ENCODE data around the gene BCR.

Gene BCR

DNA sequence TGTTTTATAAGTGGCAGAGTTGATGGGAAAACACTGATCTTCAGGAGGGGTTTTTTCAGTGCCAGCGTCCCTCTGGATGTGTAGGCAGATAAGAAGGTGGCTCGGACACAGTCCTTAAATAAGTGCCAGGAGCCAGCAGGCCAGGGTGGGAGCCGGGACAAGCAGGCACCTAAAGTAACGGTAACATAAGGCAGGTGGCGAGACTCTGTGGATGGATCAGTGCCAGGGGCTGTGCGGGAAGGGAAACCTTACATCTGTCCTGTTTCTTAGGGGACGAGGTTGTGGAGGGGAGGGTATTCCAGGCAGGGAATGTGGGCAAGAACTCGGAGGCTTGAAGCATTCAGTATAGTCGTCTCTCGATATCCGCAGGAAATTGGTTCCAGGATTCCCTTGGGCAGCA, 15.9 kb downstream of the BCR start:
- DNase-seq, result no peak

DNA sequence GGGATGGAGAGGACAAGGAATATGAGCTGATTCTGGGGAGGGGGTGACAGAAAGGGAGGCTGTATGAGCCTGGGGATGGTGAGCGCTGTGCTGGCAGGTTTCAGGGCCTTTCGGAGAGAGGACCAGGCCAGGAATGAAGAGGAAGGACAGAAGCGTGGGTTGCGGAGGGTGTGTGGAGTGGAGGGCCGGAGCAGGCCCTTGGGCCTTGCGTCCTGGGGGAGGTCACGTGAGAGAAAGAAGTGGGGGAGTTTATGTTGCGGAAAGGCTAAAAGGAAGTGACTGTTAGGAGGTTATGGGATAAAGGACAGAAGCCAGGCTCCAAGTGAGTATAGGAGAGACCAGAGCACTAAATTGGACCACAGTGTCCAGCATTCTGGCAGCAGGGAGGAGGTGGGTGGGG, 17.5 kb downstream of the BCR start:
- DNase-seq, result no peak

DNA sequence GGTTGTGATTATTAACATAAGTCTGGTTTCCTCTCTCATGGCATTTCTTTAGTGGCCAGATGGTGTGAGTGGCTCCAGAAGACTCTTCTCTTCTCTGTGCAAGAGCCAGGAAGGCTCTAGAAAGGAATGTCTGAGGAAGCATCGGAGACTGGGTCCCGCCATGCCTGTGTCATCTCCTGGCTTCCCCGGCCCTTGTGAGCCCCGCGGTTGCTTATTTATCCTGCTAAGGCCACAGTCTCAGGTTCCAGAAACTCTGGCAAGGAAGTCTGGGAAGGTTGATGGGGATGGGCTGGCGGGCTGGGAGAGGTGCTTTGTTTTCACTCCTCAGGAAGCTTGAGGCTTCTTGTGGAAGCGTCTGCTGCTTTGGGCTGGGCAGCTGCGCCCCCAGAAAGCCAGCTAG, 18.9 kb downstream of the BCR start:
- DNase-seq, result no peak

DNA sequence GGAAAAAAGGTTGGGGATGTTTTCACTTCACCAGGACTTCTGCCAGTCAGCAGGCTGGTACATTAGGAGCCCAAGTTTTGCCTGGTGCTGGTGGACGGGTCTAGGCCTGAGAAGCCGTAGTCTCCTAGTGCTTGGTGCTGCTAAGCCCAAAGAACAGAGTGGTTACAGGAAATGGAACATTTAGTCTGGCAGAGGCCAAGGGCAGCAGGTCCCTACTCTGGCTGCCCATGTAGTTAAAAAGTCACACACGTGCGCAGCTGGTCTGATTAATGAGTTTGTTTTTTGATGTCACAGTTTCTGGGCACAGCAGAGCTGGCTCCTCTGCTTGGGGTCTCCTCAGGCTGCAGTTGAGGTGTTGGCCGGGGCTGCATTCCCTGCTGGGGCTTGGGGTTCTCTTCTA, 20.6 kb downstream of the BCR start:
- no peak for DNase-seq

DNA sequence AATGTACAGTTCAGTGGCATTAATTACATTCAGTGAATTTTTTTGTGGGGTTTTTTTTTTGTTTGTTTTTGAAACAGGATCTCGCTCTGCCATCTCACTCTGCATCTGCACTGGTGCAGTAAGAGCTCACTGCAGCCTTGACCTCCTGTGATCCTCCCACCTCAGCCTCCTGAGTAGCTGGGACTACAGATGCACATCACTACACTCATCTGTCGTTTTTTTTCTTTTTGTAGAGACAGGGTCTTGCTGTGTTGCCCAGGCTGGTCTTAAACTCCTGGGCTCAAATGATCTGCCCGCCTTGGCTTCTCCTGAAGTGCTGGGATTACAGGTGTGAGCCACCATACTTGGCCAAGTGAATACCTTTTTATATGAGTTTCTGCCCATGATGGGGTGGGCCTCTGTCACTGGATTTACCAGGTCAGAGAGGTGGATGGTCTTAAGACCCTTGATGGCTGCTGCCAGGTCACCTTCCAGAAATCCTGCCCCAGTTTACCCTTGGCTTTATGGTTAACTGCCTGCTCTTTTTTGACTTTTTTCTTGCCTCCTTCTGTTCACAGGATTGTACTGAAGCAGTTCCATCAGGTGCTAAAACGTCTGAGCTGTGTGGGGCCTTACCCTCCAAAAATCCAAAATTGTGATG, 22.6 kb downstream of the BCR start:
- DNase-seq, result no peak

DNA sequence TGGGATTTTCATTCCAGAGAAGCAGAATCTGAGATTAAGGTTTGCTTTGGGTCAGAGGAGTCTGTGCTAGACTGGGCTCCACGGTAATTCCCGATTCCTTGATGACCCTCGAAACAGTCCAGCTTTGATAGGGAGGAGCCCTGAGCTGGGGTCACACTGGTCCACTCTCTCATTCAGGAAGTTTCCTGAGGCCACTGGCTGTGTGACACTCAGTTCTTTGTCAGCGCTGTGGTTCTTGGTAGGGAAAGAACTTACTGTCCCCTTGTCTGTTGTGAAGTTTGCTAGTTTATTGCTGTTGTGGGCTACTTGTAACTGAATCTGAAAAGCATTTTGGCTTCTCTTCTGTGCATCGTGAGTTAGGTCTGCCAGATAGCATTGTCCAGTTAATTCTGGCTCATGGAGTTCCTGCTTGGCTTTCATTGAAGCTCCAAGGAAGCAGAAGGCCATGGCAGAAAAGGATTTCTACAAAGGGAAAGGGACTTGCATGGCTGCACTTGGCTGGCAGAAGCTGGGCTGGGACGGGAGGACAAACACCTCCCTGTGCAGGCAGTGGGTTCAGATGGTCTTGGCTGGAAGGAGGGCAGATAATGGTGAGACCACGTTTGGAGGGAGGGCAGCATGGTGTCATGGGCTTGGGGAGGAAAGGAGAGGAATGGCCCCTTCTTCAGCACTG, 23.3 kb downstream of the BCR start:
- no peak for DNase-seq

DNA sequence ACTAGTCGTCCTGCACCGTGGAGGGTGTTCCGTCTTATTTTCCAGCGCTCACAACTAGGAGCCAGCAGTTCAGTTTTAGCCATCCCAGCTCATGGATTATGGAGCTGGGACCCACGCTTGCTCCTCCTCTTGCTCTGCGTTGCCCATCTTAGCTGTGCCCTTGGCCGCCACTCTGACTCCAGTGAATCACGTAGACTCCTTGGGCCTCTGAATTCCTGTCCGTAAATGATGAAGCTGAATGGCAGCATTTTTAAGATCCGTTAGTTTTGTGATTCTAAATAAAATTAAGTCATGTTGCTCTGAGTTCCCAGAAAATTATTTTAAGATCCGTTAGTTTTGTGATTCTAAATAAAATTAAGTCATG, 23.8 kb downstream of the BCR start:
- no peak for DNase-seq

DNA sequence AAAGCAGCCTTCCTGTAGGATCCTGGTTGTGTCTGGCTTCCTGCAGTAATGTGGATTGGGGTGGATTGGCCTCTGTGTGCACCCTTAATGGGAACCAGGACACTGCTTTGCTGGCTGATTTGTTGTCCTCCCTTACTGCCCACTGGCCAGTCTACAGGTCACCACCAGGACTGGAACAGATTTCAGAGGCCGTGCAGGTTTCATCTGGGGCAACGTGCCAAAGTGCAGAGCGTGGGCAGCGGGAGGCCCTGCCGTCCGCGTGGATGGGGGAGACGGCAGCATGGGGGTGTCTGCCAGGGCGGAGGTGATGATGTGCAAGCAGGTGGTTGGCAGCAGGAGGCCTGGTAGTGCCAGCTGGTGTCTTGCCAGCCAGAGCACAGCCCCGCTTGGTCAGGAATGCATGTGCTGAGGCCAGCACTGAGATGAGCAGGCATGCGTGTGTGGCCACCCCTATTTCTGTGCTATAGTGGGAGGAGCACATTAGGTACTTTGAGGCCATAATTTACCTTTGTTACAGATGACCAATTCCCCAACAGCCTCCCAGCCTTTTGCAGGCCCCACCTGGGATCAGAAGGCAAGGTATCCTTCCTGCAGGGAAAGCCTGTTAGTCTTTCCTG, 24.3 kb downstream of the BCR start:
- peak; percentile 46 for DNase-seq

DNA sequence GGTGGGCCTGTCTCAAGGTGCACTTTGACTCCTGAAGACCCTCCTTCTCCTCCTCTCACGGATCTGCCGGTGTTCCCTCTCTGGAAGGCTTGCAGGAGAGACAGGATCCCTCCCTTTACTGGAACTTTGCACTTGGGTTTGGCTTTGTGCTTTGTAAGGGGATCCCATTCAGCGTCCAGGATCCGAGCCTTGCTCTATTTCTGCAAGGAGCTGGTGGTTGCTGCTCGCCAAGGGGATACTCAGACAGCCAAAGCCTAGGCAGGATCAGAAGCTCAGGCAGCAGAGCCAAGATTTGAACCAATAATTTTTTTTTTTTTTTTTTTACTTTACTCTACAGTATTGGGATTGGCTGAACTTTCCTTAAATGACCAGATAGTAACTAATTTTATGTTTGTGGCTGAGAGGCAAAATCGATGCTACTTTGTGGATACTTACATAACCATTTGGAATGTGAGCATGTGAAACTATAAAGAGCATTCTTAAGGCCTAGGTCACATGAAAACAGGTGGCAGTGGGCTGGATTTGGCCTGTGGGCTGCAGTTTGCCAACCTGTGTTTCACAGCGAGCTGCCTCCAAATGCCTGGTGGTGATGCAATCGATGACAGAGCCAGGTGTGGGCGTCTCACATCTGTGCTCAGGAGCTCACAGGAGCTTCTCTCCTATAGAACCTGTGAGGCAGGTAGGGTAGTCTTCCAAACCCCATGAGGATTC, 25.2 kb downstream of the BCR start:
- no peak for DNase-seq

DNA sequence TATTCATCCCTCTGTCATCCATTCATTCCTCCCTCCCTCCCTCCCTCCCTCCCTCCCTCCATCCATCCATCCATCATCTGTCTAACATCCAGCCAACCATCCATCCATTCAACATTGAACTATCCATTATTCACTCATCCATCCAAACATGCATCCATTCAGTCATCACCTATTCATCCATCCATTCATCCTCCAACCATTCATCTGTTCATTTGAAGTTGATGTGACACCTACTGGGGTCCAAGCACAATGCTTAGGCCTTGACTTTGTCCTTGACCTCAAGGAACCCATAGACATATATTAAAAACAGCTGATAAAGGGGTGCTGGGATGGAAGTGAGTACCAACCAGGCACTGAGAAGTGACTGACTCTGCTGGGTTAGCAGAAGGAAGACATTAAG, 26.6 kb downstream of the BCR start:
- DNase-seq, result no peak

DNA sequence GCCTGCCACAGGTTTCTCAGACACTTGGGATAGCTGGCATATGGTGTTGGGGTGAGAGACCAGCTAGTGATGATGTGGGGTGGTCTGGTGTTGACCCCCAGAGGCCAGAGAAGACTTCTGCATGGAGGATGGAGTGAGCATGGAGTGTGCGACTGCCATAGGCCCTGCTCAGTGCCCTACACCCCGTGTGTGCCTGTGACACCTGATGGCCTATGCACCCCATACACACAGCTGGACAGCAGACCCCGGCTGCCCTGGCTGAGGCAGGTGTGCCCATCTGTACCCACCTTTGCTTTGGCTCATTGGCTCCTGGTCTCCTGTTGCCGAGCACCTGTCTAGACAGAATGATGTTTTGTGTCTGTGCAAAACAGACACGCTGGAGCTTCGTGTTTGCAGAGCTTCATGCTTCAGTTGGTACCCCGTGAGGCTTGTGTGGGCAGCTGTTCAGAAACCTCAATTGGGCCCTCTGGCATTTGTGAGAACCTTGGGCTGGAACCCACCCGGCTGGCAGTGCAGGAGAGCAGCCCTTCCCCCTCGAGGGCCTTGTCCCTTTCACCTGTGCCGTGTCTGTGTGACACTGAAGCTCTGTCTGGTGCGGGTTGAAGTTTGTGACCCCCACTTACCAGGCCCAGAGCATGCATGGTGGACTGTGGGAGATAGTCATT, 27.6 kb downstream of the BCR start:
- no peak for DNase-seq

DNA sequence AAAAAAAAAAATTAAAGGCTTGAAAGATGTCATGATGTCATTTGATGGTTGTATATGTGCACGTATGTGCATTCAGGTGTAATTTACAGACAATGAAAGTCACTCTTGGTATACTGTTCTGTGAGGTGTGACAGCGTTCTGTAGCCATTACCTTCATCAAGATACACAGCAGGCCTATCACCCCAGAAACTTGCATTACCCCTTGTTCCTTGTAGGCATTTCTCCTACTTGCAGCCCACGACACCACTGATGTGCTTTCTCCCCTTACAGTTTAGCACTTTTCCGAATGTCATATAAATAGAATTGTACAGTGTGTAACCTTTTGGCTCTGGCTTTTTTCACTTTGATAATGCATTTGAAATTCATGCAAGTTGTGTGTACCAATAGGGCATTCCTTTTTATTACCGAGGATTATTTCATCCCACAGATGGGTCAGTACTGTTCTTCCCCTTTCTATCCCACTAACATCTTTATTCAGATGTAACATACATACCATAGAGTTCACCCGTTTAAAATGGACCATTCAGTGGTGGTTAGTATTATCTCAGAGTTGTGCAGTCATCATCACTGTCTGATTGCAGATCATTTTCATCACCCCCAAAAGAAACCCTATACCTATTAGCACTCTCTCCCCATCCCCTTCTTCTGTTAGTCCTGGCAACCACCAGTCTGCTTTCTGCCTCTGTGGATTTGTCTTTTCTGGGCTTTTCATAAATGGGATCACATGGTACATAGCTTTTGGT, 30.3 kb downstream of the BCR start:
- DNase-seq, result no peak

DNA sequence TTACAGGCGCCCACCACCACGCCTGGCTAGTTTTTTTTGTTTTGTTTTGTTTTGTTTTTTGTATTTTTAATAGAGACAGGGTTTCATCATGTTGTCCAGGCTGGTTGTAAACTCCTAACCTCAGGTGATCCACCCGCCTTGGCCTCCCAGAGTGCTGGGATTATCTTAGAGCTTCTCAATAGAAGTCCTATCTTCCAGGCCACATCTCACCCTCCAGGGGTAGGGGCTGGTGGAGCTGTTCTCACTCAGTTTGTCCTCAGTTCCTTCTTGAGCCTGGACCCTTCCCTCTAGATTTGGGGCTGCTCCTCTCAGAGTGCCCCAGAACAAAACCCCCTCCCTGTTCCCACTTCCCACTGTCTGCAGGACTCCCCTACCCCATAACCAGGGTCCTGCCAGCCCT, 31.3 kb downstream of the BCR start:
- DNase-seq, result no peak

DNA sequence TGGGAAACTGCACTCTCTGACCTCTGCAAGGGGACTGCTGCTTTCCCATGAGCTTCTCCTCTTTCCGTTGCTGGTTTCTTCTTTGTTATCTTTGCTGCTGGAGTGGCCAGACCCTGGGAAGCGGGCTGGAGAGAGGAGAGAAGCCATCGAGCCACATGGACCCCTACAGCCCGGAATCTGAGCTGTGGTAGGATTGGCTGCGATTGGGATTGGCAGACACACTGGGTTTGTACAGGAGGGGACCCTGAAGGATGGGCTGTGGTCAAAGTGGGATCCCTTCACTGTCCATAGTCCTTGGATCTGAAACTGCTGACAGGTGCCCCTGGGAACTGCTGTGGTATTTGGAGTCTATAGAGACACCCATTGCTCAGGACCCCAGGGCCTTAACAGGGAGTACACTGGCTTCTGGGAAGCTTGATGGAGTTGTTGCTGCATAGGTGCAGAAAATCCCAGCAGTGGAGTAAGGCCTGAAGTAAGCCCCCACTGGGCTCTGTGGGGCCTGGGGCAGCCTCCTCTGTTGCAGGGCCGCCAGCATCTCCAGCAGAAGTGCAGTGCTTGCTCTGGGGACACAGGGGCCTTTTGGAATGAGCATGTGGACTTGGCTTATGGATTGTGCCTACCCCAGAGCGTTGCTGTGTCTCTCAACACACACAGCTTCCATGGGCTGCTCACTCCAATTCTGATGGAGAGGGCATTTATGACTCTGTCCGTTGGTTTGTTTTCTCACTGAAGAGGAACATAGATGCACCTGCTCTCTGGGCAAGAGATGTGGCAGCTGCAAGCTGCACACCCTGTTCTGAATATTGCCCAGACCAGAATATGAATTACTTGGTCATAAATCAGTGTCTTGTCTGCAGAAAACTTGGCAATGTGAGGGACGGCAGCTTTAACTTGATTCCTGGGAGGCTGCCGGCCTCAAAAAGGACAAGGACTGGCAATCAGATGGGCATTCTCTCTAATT, 32.0 kb downstream of the BCR start:
- no peak for DNase-seq

DNA sequence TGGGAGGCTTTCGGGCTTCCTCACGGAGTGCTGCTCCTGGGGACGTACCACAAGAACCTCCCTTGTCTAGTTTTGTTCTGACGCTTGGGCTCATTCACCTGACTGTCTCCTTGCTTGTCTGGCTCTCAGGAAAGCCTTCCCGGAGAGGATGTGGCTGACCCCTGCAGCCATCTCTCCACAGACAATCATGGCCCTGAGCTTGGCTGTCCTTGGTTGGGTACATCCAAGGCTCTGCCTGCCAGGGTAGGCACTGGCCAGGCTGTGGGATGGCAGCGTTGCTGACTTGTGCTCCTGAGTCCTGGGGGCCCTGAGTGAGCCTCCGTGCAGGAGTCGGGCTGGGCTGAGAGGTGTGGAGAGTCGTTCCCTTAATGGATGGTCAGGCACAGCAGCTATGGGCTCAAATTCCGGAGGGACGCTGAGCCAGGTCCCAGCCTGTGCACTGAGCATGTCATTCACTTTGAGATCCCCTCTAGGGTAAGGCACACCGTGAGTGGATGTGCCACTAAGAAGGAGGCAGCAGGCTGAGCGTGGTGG, 32.8 kb downstream of the BCR start:
- no peak for DNase-seq

DNA sequence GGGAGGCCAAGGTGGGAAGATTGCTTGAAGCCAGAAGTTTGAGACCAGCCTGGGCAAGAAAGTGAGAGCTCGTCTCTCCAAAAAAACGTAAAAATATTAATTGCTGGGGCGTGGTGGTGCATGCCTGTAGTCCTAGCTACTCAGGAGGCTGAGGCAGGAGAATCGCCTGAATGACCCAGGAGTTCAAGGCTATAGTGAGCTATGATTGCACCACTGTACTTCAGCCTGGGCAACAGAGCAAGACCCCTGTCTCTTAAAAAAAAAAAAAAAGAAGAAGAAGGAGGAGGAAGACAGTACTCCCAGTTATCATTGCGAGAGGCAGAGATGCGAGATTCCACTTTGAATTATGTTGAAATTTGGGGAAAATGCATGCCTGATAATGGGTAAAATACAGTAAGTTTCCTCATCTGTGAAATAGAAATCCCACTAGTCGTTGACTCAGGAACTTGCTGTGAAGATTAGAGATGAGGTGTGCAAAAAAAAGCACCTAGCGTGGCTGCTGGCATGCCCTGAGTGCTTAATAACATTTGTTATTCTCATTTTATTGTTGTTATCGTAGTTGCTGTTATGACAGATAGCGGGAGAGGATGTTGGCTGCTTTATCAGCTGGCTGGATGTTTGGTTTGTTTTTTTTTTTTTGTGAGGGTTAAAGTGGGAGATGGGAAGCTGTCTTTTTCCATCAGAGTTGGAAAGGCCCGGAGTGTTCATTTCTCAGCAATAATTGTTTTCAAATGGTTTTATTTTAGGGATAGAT, 33.4 kb downstream of the BCR start:
- no peak for DNase-seq

DNA sequence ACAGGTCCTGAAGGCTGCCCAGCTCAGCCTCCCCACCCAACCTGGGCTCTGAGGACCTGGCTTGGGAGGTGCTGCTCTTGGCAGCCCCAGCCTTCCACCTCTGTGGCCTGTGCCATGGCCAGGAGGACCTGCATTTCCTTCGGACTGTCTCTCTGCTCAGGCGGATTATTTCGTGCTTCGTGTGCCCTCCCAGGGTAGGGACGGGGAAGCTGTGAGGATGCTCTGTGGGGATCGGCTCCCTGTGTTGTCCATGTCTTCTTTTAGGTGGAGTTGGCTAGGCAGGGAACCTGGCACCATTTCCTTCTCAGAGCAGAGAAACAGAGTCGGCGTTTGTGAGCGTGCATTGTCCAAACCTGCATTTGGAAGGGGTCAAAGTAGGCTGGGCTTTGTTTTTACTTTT, 34.1 kb downstream of the BCR start:
- DNase-seq, result no peak

DNA sequence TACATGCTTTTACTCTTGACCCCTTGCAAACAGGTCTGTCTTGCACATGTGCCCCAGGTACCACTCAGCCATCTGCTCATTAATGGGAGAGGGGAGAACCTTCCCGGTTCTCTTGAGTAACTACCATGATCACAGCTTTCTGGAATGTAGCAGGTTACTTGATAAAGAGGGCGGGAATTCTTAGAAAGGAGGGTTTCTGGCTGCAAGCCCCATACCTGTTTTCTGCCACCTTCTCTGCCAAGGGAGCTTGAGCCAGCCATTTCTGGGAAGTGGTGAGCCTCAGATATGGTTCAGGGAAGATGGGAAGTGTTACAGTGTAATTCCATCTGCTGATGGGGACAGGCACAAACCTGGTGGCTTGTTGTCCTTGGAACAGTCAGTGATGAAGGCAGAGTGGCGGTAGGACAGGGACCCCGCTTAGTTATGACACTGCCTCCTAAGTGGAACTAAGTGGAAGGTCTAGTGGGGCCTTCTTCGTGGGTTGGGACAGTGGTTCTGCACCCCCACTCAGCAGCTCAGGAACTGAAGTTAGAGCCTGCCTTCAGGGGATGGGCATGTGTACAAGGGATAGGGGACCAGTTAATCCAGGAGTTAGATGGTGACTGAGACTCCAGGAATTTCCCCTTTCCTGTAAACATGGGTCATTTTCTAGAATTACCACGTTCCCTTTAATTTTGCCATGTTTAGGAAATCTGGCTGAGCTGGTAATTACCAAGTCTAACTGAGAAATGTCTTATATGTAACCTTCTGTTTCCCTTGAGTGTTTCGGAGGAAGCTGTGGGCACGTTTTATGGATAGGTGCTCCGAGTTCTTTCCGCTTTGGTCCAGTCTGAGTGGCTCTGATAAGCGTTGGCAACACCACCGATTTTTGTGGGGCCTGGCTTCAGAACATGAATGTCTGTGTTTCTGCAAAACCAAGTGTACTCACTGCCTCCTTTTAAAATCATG, 35.3 kb downstream of the BCR start:
- no peak for DNase-seq

Measured in right kidney (tissue), 1 donor.